SK-N-SH (cell line): Measurements from ENCODE around the gene GRM8. TPM values are rescaled to one million over a fixed set of nuclear protein-coding genes. Genes with fewer than 3 reads are reported as not detected.

Source experiments
- CTCF ChIA-PET: fragments of 300-600, 350-600 bp; formaldehyde crosslinking; extraction: SDS; loops from one replicate; lab custom pipeline; 2021; lab: Yijun Ruan, JAX
- POLR2A ChIA-PET: fragments of 350-600 bp; sonication (Branson Sonifier 250); formaldehyde crosslinking; extraction: SDS; loops from one replicate; lab custom pipeline; 2020; ENCODE audit warnings: antibody characterized with exemption, inconsistent platforms; lab: Yijun Ruan, JAX
- DNase-seq: peaks from one replicate; pipeline ENCODE4 v3.0.0; 2012
- H2AFZ ChIP-seq: fragments of 200-600 bp; sonication (generic); 2 replicates; pipeline ENCODE4 v1.8.1; 2016; ENCODE audit warnings: antibody characterized with exemption, mild to moderate bottlenecking, low read depth
- H3F3A ChIP-seq: fragments of 200-600 bp; sonication (generic); replicated peaks from 2 replicates; pipeline ENCODE3; 2016; ENCODE audit warnings: antibody characterized with exemption, mild to moderate bottlenecking; ENCODE audit not compliant: insufficient read depth
- H3K27ac ChIP-seq, 2 experiments: fragments of 200-500 bp in 1 of 2; fragments of 200-600 bp in 1 of 2; sonication (Bioruptor generic) in 1 of 2; sonication (generic), shearing (Covaris generic) in 1 of 2; 2 replicates each; pipeline versions ENCODE4 v1.5.1 to v1.6.1; 2014 to 2016; ENCODE audit warnings: low read depth in 2 of 2, inconsistent platforms in 1 of 2, low read length in 1 of 2, mild to moderate bottlenecking in 1 of 2, mixed read lengths in 1 of 2
- H3K27me3 ChIP-seq: fragments of 200-600 bp; sonication (generic), shearing (Covaris generic); 2 replicates; pipeline ENCODE4 v1.6.1; 2016; ENCODE audit warnings: mixed run types; ENCODE audit not compliant: insufficient read depth
- H3K36me3 ChIP-seq, 2 experiments: fragments of 200-500 bp in 1 of 2; fragments of 200-600 bp in 1 of 2; sonication (Bioruptor generic) in 1 of 2; sonication (generic) in 1 of 2; replicated peaks in 1 of 2; 2 replicates each; pipeline versions ENCODE3 to v1.5.1; 2014 to 2016; ENCODE audit warnings: low read length in 1 of 2, mild to moderate bottlenecking in 1 of 2; ENCODE audit not compliant: insufficient read depth in 2 of 2, control insufficient read depth in 1 of 2
- H3K4me1 ChIP-seq, 2 experiments: fragments of 200-500 bp in 1 of 2; fragments of 200-600 bp in 1 of 2; sonication (Bioruptor generic) in 1 of 2; sonication (generic), shearing (Covaris generic) in 1 of 2; 2 replicates each; pipeline versions ENCODE4 v1.5.1 to v1.6.1; 2014 to 2016; ENCODE audit warnings: low read depth in 1 of 2, low read length in 1 of 2, mixed run types in 1 of 2; ENCODE audit not compliant: insufficient read depth in 2 of 2, control insufficient read depth in 1 of 2
- H3K4me2 ChIP-seq: fragments of 200-600 bp; sonication (generic), shearing (Covaris generic); 2 replicates; pipeline ENCODE4 v1.6.1; 2017; ENCODE audit warnings: mixed run types
- H3K4me3 ChIP-seq, 2 experiments: fragments of 200-500 bp in 1 of 2; fragments of 200-600 bp in 1 of 2; sonication (Bioruptor generic) in 1 of 2; sonication (generic), shearing (Covaris generic) in 1 of 2; 2 replicates each; pipeline versions ENCODE4 v1.5.1 to v1.8.1; 2014 to 2016; ENCODE audit warnings: low read depth in 2 of 2, inconsistent platforms in 1 of 2, low read length in 1 of 2, mild to moderate bottlenecking in 1 of 2, mixed read lengths in 1 of 2, moderate library complexity in 1 of 2
- H3K79me2 ChIP-seq: fragments of 200-600 bp; sonication (generic); 2 replicates; pipeline ENCODE4 v1.8.1; 2017; ENCODE audit warnings: mild to moderate bottlenecking; ENCODE audit not compliant: insufficient read depth
- H3K9ac ChIP-seq: fragments of 200-600 bp; sonication (generic); 2 replicates; pipeline ENCODE4 v1.6.1; 2017; ENCODE audit warnings: mixed run types
- H3K9me2 ChIP-seq: fragments of 200-600 bp; sonication (generic); 2 replicates; pipeline ENCODE4 v1.6.1; 2017; ENCODE audit warnings: mixed run types
- H3K9me3 ChIP-seq: fragments of 200-600 bp; sonication (generic); 2 replicates; pipeline ENCODE4 v1.6.1; 2017; ENCODE audit warnings: mixed run types, mild to moderate bottlenecking, moderate library complexity
- H4K20me1 ChIP-seq: fragments of 200-600 bp; sonication (generic); 2 replicates; pipeline ENCODE4 v1.6.1; 2017; ENCODE audit warnings: mild to moderate bottlenecking, mixed run types; ENCODE audit not compliant: insufficient read depth
- ELF1 ChIP-seq: IDR thresholded peaks from 2 replicates; pipeline ENCODE4 v1.4.0; 2012
- FOSL2 ChIP-seq: IDR thresholded peaks from 2 replicates; pipeline ENCODE4 v1.4.0; 2012; ENCODE audit warnings: low read depth, mild to moderate bottlenecking, moderate library complexity, borderline replicate concordance
- FOXJ3 ChIP-seq: sonication (generic); formaldehyde crosslinking; IDR thresholded peaks from 2 replicates; pipeline ENCODE4 v1.5.1; 2020; ENCODE audit warnings: mild to moderate bottlenecking, missing genetic modification reagents
- GATA2 ChIP-seq: sonication (generic); formaldehyde crosslinking; IDR thresholded peaks from 2 replicates; pipeline ENCODE4 v1.5.0; 2020; ENCODE audit warnings: mild to moderate bottlenecking, missing genetic modification reagents
- NRF1 ChIP-seq: IDR thresholded peaks from 2 replicates; pipeline ENCODE4 v1.6.1; 2012; ENCODE audit warnings: low read depth, mild to moderate bottlenecking, low read length
- POLR2AphosphoS5 ChIP-seq: IDR thresholded peaks from 2 replicates; pipeline ENCODE4 v1.6.1; 2012; ENCODE audit warnings: low read depth, low read length
- RAD21 ChIP-seq: IDR thresholded peaks from 2 replicates; pipeline ENCODE4 v1.6.1; 2012; ENCODE audit warnings: mild to moderate bottlenecking, low read length
- RCOR1 ChIP-seq: fragments of 150-350 bp; IDR thresholded peaks from 2 replicates; pipeline ENCODE4 v1.6.1; 2017; ENCODE audit warnings: antibody characterized with exemption, low read length
- RXRA ChIP-seq: IDR thresholded peaks from 2 replicates; pipeline ENCODE4 v1.4.0; 2012; ENCODE audit warnings: low read depth, mild to moderate bottlenecking, borderline replicate concordance
- SMC3 ChIP-seq: IDR thresholded peaks from 2 replicates; pipeline ENCODE4 v1.6.1; 2012; ENCODE audit warnings: low read depth, low read length, improper control_type of control experiment
- TAF1 ChIP-seq: IDR thresholded peaks from 2 replicates; pipeline ENCODE4 v1.6.1; 2012; ENCODE audit warnings: low read depth, mild to moderate bottlenecking, low read length, moderate library complexity, borderline replicate concordance
- TCF12 ChIP-seq: IDR thresholded peaks from 2 replicates; pipeline ENCODE4 v1.4.0; 2012
- YY1 ChIP-seq: IDR thresholded peaks from 2 replicates; pipeline ENCODE4 v1.4.0; 2012; ENCODE audit warnings: low read depth, mild to moderate bottlenecking
- WGBS: methylation state at CpG from one replicate; pipeline ENCODE4 v1.1.6; 2017; ENCODE audit warnings: low lambda C conversion rate; 5-methylcytosine and 5-hydroxymethylcytosine counted together
- polyA plus RNA-seq, 3 experiments: library from polyadenylated mRNA; depleted of rRNA; stranded (reverse); fragments of >200 nt; gene quantifications; 2 replicates each; pipeline ENCODE4 v1.2.3, GENCODE V29; 2012
- TF ChIP-seq, protein P1 (sequence below): IDR thresholded peaks from 2 replicates; pipeline ENCODE4; 2012
- TF ChIP-seq, protein P2 (sequence below): IDR thresholded peaks from 2 replicates; pipeline ENCODE4 v1.6.1; 2012; ENCODE audit warnings: mild to moderate bottlenecking, low read depth, low read length, moderate library complexity
- TF ChIP-seq, protein P3 (sequence below): fragments of 150-350 bp; IDR thresholded peaks from 2 replicates; pipeline ENCODE4 v1.6.1; 2016; ENCODE audit warnings: mild to moderate bottlenecking, low read depth, low read length
- TF ChIP-seq, protein P4 (sequence below): IDR thresholded peaks from 2 replicates; pipeline ENCODE4 v1.4.0; 2012; ENCODE audit warnings: low read depth

GRM8 gene
- polyA plus RNA-seq, 1 of the 3 experiments (the other 2 are of a cell fraction), result 0.10 TPM

DNA sequence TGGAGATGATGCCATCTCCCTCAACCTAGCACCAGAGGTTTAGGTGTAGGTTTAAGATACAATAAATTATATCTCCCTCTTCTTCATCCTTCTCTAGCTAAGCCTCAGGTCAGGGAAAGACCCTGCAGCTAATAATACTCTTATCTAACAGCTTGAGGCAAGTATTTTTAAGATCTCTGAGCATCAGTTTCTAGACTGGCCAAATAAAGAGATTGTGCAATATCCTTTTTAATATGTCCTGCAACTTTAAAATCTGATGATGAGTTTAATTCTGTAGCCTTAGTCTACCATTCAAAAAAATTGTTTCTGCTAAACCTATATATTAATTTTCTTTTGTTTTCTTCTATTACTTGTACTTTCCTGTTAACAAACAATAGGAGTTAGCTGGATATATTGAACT is 850.8 kb downstream of the GRM8 start:
- Histone ChIP-seq H3K79me2 (no peaks in the 10 kb centered on the region), H3F3A (no peaks in the 10 kb centered on the region), H3K4me1 (no peaks in the 10 kb centered on the region; a peak in 1 of 4 replicates), H4K20me1 (no peaks in the 10 kb centered on the region), H3K9me3 (no peaks in the 10 kb centered on the region), H3K9me2 (no peaks in the 10 kb centered on the region), H3K27ac (no peak overlapping the region), H3K36me3 (no peaks in the 10 kb centered on the region), H3K4me2 (no peak overlapping the region), H3K27me3 (no peaks in the 10 kb centered on the region), H3K4me3 (no peak overlapping the region), H3K9ac (no peak overlapping the region), H2AFZ (no peak overlapping the region)
- ChIA-PET POLR2A (no interaction called here), CTCF (interaction anchor here (1.4 kb wide), 1 partner anchor 21 kb away, joined by 3 read pairs; no protein-coding TSS in a partner anchor)
- no peak for TF ChIP-seq RXRA
- no peak for TF ChIP-seq RAD21
- TF ChIP-seq SMC3, result no peak
- TF ChIP-seq FOSL2, result no peak
- TF ChIP-seq, protein P1, sequence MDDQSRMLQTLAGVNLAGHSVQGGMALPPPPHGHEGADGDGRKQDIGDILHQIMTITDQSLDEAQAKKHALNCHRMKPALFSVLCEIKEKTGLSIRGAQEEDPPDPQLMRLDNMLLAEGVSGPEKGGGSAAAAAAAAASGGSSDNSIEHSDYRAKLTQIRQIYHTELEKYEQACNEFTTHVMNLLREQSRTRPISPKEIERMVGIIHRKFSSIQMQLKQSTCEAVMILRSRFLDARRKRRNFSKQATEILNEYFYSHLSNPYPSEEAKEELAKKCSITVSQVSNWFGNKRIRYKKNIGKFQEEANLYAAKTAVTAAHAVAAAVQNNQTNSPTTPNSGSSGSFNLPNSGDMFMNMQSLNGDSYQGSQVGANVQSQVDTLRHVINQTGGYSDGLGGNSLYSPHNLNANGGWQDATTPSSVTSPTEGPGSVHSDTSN, result no peak
- no peak for TF ChIP-seq TAF1
- no peak for TF ChIP-seq FOXJ3 (CRISPR knock-in tag)
- TF ChIP-seq, protein P2, sequence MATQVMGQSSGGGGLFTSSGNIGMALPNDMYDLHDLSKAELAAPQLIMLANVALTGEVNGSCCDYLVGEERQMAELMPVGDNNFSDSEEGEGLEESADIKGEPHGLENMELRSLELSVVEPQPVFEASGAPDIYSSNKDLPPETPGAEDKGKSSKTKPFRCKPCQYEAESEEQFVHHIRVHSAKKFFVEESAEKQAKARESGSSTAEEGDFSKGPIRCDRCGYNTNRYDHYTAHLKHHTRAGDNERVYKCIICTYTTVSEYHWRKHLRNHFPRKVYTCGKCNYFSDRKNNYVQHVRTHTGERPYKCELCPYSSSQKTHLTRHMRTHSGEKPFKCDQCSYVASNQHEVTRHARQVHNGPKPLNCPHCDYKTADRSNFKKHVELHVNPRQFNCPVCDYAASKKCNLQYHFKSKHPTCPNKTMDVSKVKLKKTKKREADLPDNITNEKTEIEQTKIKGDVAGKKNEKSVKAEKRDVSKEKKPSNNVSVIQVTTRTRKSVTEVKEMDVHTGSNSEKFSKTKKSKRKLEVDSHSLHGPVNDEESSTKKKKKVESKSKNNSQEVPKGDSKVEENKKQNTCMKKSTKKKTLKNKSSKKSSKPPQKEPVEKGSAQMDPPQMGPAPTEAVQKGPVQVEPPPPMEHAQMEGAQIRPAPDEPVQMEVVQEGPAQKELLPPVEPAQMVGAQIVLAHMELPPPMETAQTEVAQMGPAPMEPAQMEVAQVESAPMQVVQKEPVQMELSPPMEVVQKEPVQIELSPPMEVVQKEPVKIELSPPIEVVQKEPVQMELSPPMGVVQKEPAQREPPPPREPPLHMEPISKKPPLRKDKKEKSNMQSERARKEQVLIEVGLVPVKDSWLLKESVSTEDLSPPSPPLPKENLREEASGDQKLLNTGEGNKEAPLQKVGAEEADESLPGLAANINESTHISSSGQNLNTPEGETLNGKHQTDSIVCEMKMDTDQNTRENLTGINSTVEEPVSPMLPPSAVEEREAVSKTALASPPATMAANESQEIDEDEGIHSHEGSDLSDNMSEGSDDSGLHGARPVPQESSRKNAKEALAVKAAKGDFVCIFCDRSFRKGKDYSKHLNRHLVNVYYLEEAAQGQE, result no peak
- no peak for TF ChIP-seq TCF12
- no peak for DNase-seq

DNA sequence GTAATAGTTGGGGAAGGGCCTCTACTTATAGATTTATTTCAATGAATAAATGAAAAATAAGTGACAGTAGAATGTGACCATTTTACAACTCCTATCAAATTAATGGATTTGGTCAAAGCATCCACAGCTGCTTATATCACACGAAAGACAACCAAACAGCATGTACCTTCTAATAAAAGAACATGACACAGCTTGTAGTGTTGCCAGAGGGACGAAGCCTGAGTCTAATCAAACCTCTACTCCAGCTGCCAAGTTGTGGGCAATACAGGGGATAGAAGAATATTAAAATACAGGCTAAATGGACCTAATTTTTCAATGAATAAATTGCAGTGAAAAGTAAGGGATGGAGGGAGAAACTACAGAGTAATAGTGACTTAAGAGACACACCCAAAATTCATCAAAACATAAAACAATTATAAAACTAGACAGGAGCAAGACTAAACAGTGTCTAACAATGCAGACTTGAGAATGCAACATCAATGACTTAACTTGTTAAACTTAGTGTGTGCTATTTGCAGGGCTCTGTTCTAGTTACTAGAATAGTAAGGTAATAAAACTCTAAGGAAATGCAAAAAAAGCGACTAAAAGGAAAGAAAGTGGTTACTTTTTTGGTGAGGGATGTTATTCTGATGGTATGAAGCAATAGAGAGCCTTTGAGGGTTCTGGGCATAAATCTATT is 853.8 kb downstream of the GRM8 start:
- no peak overlapping the region for H3K4me2 ChIP-seq
- POLR2A ChIA-PET, result no interaction called here
- TF ChIP-seq GATA2 (CRISPR knock-in tag) (no peak), RXRA (no peak), FOSL2 (no peak), NRF1 (no peak), ELF1 (no peak), YY1 (no peak), SMC3 (no peak), FOXJ3 (CRISPR knock-in tag) (no peak), RCOR1 (no peak), POLR2AphosphoS5 (no peak)
- TF ChIP-seq, protein P3, sequence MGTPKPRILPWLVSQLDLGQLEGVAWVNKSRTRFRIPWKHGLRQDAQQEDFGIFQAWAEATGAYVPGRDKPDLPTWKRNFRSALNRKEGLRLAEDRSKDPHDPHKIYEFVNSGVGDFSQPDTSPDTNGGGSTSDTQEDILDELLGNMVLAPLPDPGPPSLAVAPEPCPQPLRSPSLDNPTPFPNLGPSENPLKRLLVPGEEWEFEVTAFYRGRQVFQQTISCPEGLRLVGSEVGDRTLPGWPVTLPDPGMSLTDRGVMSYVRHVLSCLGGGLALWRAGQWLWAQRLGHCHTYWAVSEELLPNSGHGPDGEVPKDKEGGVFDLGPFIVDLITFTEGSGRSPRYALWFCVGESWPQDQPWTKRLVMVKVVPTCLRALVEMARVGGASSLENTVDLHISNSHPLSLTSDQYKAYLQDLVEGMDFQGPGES, result no peak
- TF ChIP-seq, protein P2, result no peak
- TF ChIP-seq, protein P4, sequence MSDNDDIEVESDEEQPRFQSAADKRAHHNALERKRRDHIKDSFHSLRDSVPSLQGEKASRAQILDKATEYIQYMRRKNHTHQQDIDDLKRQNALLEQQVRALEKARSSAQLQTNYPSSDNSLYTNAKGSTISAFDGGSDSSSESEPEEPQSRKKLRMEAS, result no peak

More for the DNA sequence above, 853.8 kb downstream of the GRM8 start:
- Histone ChIP-seq H3K27ac (no peak overlapping the region), H2AFZ (no peak overlapping the region), H3F3A (no peaks in the 10 kb centered on the region), H3K4me3 (no peak overlapping the region), H3K9me2 (no peaks in the 10 kb centered on the region), H3K79me2 (no peaks in the 10 kb centered on the region), H3K36me3 (no peaks in the 10 kb centered on the region), H3K4me1 (no peaks in the 10 kb centered on the region; a peak in 1 of 4 replicates), H3K9ac (no peak overlapping the region), H3K9me3 (no peaks in the 10 kb centered on the region), H4K20me1 (no peaks in the 10 kb centered on the region), H3K27me3 (no peaks in the 10 kb centered on the region)
- DNase-seq, result no peak
- CTCF ChIA-PET, result interaction anchor here (1.0 to 1.4 kb wide), 3 partner anchors 14 to 62 kb away, joined by 3 read pairs; no protein-coding TSS in a partner anchor
- WGBS, result 19% methylated on average over 3 of the region's 3 CpGs
